ENCODE results near the gene SPEF2.

The SPEF2 gene

DNA sequence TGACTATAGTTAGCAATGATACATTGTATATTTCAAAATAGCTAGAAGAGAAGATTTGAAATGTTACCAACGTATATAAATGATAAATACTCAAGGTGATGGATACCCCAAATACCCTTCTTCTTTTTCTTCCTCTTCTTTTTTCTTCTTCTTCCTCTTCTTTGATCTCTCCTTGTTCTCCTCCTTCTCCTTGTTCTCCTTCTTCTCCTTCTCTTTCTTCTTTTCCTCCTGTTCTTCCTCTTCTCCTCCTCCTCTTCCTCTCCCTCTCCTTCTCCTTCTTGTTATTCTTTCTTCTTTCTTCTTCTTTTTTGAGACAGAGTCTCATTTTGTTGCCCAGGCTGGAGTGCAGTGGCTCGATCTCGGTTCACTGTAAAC lies 616 bp upstream of the SPEF2 start:
- Histone ChIP-seq H4K20me1 (no peaks in the 10 kb centered on the region), H3K4me3 (peak overlapping the region in 8 of 10 experiments; percentile 36 to 58 (median 46); a peak in 9 of 20 replicates), H3K9ac (no peak overlapping the region), H3K9me3 (replicated peaks in 1 of 11) (peaks cover 45 to 52% (median 47%) of the 10 kb centered on the region in 11 experiments), H3K4me1 (0 out of 20 replicates have a peak, but pooled peaks cover 0 to 7% (median 0%) of the 10 kb centered on the region in 10 experiments), H3K27ac (no peak overlapping the region), H3K36me3 (no peaks in the 10 kb centered on the region), H3K4me2 (peak overlapping the region in 9 of 11 experiments; percentile 25 to 66 (median 51); a peak in 10 of 22 replicates), H3K27me3 (peaks cover 19 to 34% (median 29%) of the 10 kb centered on the region in 11 experiments)
- TF ChIP-seq Cebpa-rat (IDR thresholded peaks at IDR 0.05), result no peak

DNA sequence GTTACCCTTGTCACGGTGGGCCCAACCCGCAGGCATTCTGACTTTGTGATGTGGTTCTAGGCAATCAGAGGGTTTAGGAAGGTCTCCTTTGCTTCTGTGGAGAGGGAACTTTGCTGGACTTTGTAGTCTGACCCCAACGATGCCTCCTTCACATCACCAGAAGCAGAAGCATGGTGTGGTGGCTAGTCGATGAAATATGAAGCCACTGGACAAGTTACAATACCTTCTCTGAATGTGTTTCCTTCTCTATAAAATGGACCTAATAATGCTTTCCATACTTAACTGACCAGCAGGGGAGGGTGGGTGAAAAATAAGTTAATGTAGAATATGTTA lies 607 bp downstream of the SPEF2 start:
- no peak for TF ChIP-seq Cebpa-rat (IDR thresholded peaks at IDR 0.05)
- H3K4me1 ChIP-seq, result 0 out of 20 replicates have a peak, but pooled peaks cover 0 to 7% (median 0%) of the 10 kb centered on the region in 10 experiments
- H3K27me3 ChIP-seq, result peaks cover 19 to 34% (median 29%) of the 10 kb centered on the region in 11 experiments
- H3K9me3 ChIP-seq (replicated peaks in 1 of 11), result peaks cover 45 to 52% (median 47%) of the 10 kb centered on the region in 11 experiments
- no peak overlapping the region for H3K27ac ChIP-seq
- H3K36me3 ChIP-seq, result no peaks in the 10 kb centered on the region
- H3K4me3 ChIP-seq, result peak overlapping the region in 9 of 10 experiments; percentile 23 to 58 (median 45); a peak in 12 of 20 replicates
- no peak overlapping the region for H3K9ac ChIP-seq
- peak overlapping the region in 10 of 11 experiments; percentile 25 to 66 (median 47); a peak in 16 of 22 replicates for H3K4me2 ChIP-seq
- H4K20me1 ChIP-seq, result no peaks in the 10 kb centered on the region

DNA sequence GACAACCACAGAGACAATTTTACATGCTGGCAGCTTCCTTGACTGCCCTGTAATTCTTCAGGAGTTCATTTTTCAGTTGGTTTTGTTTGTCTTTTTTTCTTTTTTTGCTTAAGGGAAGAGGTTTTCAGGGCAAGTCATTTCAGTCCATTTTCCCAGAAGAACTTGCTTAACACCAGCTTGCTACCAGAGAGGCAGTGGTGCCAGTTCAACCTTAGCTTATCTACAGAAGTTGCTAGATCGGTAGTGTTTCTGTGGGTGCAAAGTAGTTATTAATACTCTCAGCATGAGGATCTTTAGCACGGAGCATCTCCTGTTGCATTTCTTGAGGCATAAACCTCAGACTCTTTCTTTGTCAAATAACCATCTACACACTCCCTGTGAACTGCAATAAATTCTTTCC lies 1.1 kb downstream of the SPEF2 start:
- Histone ChIP-seq H3K4me2 (no peak overlapping the region), H3K9ac (no peak overlapping the region), H4K20me1 (no peaks in the 10 kb centered on the region), H3K36me3 (no peaks in the 10 kb centered on the region), H3K4me3 (no peak overlapping the region), H3K9me3 (replicated peaks in 1 of 11) (peaks cover 44 to 50% (median 45%) of the 10 kb centered on the region in 11 experiments), H3K27ac (no peak overlapping the region), H3K4me1 (0 out of 20 replicates have a peak, but pooled peaks cover 0 to 7% (median 0%) of the 10 kb centered on the region in 10 experiments), H3K27me3 (peaks cover 19 to 34% (median 29%) of the 10 kb centered on the region in 11 experiments)
- TF ChIP-seq Cebpa-rat (IDR thresholded peaks at IDR 0.05), result no peak

DNA sequence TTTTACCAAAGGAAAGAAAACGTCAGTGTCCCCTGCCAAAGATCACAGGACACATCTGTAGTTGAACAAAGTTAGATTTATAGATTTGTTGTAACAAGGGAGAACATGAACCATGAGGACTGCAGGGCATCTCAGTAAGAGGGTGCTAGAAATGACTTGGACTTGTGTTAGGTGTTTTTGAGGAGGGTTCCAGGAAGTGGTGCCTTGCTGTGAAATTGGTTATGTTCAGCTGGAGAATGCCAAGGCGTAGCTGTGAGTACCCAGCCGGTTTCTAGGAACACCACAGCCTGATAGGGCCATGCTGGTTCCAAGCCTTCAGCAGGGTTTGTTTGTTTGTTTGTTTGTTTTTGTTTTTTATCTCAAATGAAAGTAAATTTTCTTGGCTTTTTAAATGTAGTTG lies 5.3 kb downstream of the SPEF2 start:
- no peaks in the 10 kb centered on the region for H3K36me3 ChIP-seq
- H3K4me1 ChIP-seq, result 0 out of 20 replicates have a peak, but pooled peaks cover 0 to 2% (median 0%) of the 10 kb centered on the region in 10 experiments
- no peak overlapping the region for H3K4me3 ChIP-seq
- H3K9ac ChIP-seq, result no peak overlapping the region
- TF ChIP-seq Cebpa-rat (IDR thresholded peaks at IDR 0.05), result no peak
- no peak overlapping the region for H3K27ac ChIP-seq
- H3K9me3 ChIP-seq (replicated peaks in 1 of 11), result peaks cover 3 to 10% (median 4%) of the 10 kb centered on the region in 11 experiments
- H3K4me2 ChIP-seq, result no peak overlapping the region
- no peaks in the 10 kb centered on the region for H4K20me1 ChIP-seq
- peaks cover 10 to 16% (median 11%) of the 10 kb centered on the region in 11 experiments for H3K27me3 ChIP-seq

DNA sequence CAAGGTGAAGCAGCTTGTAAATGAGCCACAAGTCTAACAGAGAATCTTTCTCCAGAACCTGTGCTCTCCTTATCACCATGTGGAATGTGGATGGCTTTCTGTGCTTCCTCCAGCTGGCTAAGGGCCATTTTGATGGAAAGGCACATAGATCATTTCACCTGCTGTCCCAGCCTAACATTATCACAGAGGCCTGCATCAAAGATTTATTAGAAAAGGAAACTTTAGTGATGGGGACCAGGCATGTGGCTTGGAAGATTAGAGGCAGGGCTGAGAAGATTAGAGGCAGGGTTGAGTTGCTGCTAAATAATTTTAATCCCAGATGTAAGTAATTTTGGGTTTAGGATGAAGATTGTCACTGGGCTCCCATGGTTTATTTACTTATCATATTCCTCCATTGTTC lies 6.3 kb downstream of the SPEF2 start:
- no peaks in the 10 kb centered on the region for H3K9me3 ChIP-seq (replicated peaks in 1 of 11)
- no peak overlapping the region for H3K27ac ChIP-seq
- H3K4me3 ChIP-seq, result no peak overlapping the region
- H3K4me2 ChIP-seq, result no peak overlapping the region
- no peak overlapping the region for H3K9ac ChIP-seq
- H3K36me3 ChIP-seq, result no peaks in the 10 kb centered on the region
- peaks cover 0 to 6% (median under 1%) of the 10 kb centered on the region in 11 experiments; a peak in 7 of 22 replicates for H3K27me3 ChIP-seq
- no peaks in the 10 kb centered on the region for H3K4me1 ChIP-seq
- no peaks in the 10 kb centered on the region for H4K20me1 ChIP-seq
- no peak for TF ChIP-seq Cebpa-rat (IDR thresholded peaks at IDR 0.05)

DNA sequence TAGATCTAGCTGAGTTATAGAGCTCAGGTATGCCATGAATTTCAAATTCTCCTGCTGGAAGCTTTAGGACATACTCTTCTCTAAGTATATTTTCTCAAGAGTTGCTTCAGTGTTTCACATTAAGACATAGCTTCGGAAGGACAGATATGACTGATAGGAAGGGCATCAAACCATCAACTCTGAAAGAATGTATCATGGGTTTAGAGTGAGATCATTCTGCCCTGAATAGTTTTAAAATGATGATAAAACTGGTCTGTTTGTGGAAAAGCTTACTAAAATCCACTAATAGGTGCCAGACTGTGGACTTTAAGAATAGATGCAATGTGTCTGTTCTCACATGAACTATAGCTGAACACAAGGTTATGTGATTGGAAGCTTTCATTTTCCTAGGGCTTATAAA lies 8.4 kb downstream of the SPEF2 start:
- Histone ChIP-seq H3K4me1 (no peaks in the 10 kb centered on the region), H4K20me1 (no peaks in the 10 kb centered on the region), H3K36me3 (no peaks in the 10 kb centered on the region), H3K9ac (no peak overlapping the region), H3K27me3 (no peaks in the 10 kb centered on the region), H3K4me2 (no peak overlapping the region), H3K27ac (no peak overlapping the region), H3K4me3 (no peak overlapping the region), H3K9me3 (replicated peaks in 1 of 11) (peaks cover 0 to 11% (median 4%) of the 10 kb centered on the region in 11 experiments; a peak in 8 of 22 replicates)
- TF ChIP-seq Cebpa-rat (IDR thresholded peaks at IDR 0.05), result no peak

DNA sequence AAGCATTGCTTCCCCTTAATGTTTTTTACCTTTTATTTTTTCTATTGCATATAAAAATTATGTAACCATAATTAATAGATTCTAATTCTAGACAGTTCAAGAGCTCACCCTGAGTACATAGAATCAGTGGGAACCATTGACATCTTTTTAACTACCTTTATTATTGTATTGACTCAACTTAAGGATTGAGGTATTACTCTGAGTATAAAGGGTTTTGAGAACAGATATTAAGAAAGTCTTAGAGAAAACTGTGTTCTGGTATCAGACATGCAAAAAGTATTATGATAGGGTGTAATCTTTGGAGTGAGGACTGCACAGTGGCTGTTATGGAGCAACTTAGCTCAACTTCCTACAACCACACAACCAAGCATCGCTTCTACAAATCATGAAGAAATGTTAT lies 8.9 kb downstream of the SPEF2 start:
- no peak for TF ChIP-seq Cebpa-rat (IDR thresholded peaks at IDR 0.05)
- no peak overlapping the region for H3K4me3 ChIP-seq
- H3K4me1 ChIP-seq, result no peaks in the 10 kb centered on the region
- H3K27ac ChIP-seq, result no peak overlapping the region
- no peaks in the 10 kb centered on the region for H3K36me3 ChIP-seq
- H3K9ac ChIP-seq, result no peak overlapping the region
- no peak overlapping the region for H3K4me2 ChIP-seq
- H3K9me3 ChIP-seq (replicated peaks in 1 of 11), result peaks cover 0 to 16% (median 8%) of the 10 kb centered on the region in 11 experiments; a peak in 10 of 22 replicates
- no peaks in the 10 kb centered on the region for H3K27me3 ChIP-seq
- H4K20me1 ChIP-seq, result no peaks in the 10 kb centered on the region

DNA sequence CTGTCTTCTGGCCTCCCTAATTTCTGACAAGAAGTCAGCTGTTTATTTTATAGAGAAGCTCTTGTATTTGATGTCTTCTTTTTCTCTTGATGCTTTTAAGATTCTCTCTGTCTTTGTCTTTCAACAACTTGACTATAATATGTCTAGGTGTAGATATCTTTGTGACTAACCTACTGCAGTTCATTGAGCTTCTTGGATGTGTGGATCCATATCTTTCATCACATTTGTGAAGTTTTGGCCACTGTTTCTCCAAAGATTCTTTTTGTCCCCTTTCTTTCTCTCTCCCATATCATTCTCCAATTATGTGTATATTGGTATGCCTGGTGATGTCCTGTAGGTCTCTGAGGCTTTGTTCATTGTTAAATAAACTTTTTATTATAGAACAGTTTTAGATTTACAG lies 16.7 kb downstream of the SPEF2 start:
- no peak overlapping the region for H3K9ac ChIP-seq
- no peak overlapping the region for H3K27ac ChIP-seq
- no peak overlapping the region for H3K4me3 ChIP-seq
- TF ChIP-seq Cebpa-rat (IDR thresholded peaks at IDR 0.05), result no peak
- H3K4me1 ChIP-seq, result no peaks in the 10 kb centered on the region
- H4K20me1 ChIP-seq, result no peaks in the 10 kb centered on the region
- H3K36me3 ChIP-seq, result no peaks in the 10 kb centered on the region
- no peaks in the 10 kb centered on the region for H3K27me3 ChIP-seq
- no peak overlapping the region for H3K4me2 ChIP-seq
- H3K9me3 ChIP-seq (replicated peaks in 1 of 11), result peaks cover 19 to 44% (median 25%) of the 10 kb centered on the region in 11 experiments; a peak in 21 of 22 replicates

DNA sequence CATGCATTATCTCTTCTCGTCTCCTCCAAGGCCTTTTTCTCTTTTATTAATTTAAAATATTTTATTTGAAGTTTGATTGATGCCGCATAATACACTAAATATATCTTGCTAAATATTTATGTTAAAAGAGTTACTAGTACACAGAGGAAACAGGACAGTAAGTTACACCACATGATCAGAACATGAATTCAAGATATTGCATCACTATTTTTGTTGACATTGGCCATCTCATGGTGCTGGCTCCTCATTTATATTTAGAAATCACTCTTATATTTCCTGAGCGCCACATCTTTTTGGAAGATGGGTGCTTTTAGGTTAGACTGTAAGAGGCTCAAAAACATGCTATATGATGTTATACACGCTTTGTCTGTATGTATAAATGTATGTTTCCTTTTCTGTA lies 23.0 kb downstream of the SPEF2 start:
- H3K9me3 ChIP-seq (replicated peaks in 1 of 11), result peaks cover 0 to under 1% (median 0%) of the 10 kb centered on the region in 11 experiments; a peak in 1 of 22 replicates
- TF ChIP-seq Cebpa-rat (IDR thresholded peaks at IDR 0.05), result no peak
- no peak overlapping the region for H3K4me3 ChIP-seq
- H3K27me3 ChIP-seq, result no peaks in the 10 kb centered on the region
- no peak overlapping the region for H3K27ac ChIP-seq
- H3K4me1 ChIP-seq, result no peaks in the 10 kb centered on the region
- no peaks in the 10 kb centered on the region for H4K20me1 ChIP-seq
- no peak overlapping the region for H3K9ac ChIP-seq
- no peaks in the 10 kb centered on the region for H3K36me3 ChIP-seq
- H3K4me2 ChIP-seq, result no peak overlapping the region

DNA sequence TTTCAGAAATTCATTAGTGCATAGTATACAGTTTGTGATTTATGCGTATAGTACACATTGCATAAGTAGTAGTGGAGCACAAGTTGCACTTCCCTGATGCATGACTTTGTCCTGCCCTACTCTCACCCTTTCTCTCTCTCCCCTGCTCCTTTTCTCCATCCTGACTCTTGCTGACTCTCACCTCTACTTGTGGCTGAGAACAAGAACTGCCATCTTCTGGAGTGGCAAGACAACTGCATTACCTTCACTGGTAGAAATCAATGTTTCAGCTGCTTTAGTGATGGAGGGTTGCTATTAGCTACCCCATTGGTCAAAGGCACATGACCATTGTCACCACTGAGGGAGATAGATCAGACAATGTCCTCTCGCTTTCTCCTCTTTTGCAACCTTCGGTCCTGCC lies 26.9 kb downstream of the SPEF2 start:
- H3K9ac ChIP-seq, result no peak overlapping the region
- H3K27me3 ChIP-seq, result no peaks in the 10 kb centered on the region
- no peak overlapping the region for H3K4me3 ChIP-seq
- H3K4me1 ChIP-seq, result no peaks in the 10 kb centered on the region
- no peak overlapping the region for H3K27ac ChIP-seq
- no peak for TF ChIP-seq Cebpa-rat (IDR thresholded peaks at IDR 0.05)
- H4K20me1 ChIP-seq, result no peaks in the 10 kb centered on the region
- H3K4me2 ChIP-seq, result no peak overlapping the region
- no peaks in the 10 kb centered on the region for H3K36me3 ChIP-seq
- no peaks in the 10 kb centered on the region for H3K9me3 ChIP-seq (replicated peaks in 1 of 11)

Measured in BLaER1 treated with 17β-estradiol and CSF1 and Interleukin-3, amounts not matched to agents 10 nM and 100 nM (cell line).